ENCODE data around the gene MTMR2.

MTMR2 gene

DNA sequence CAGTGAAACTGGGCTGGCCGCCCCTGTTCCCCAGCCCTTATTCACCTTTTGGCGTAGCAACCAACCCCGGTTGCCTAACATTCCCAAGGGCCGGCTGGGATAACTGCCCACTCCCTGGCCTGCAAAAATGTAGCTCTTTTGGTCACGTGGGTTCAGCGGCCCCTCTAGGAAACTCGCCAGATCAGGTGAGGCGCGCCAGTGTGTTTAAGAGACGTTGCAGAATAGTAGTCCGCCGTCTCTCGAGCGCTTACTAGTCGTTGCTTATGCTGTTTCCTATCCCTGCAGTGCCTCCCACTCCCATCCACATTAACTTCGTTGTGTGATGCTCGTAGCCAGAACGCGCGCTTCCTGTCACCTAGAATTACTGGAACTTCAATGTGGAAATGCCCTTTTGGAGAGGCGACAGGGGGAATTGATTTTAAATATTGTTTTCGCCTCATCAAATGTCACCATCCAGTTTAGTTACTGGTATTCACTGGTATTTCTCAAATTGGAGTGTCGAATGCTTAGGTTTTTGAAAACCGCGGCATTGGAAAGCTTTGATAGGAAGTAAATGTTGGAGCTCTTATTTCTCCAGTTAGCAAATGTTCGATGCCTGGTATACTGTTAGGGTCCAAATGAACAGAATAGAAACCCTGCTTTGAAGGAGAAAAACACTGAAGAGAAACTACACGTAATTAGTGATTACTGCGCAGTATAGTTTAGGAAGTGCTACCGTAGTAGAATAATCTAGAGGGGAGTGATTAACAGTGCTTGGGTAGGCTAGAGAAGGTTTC is 132.8 kb downstream of the MTMR2 start:
- H3K4me3 ChIP-seq (ENCODE audit: low read depth, low read length) = peak overlapping the region; percentile 96
- DNase-seq (ENCODE audit: low read depth) = peak; percentile 25

DNA sequence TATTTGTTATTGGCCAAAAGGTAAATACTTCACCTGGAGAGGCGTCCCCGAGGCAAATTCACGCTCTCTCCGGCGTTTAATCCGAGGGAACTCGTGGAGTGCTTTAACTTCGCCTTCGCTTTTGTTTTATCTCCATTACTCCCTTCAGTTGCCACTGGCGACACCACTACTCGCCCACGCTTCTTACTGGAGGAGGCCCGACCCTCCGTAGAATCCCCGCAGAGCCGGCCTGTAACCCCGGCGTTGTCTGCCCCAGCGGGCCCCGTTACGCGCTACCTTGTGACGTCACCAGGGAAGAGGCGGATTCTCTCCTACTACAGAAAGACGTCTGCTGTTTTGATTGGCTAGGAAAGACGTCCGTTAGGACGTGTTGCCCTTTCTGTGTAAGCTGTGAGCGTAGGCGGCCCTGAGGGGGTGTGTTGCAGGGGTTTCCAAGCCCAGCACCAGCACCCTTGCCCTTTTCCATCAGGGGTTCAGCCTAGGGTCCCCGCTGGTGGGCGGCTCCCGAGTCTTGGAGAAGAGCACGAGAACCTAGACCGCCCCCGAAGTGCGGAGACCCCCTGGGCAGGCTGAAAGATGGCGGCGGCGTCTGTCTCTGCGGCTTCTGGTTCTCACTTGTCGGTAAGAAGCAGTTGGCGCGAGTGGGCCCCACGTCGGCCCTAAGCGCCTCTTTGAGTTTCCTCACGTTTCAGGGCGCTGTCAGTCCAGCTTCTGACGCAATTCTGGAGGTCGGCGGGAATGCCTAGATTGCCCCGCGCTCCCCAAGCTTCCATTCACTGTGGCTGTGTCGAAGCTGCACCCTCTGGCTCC is 133.6 kb downstream of the MTMR2 start, which contains the start of gene CEP57:
Gene CEP57, plus strand, starts transcription at position 376 of the 810 bp plus-strand sequence. Its CDS starts 201 bp downstream, at position 577.
- H3K4me3 ChIP-seq (ENCODE audit: low read depth, low read length) = peak within 1 kb of the TSS; percentile 96
- peak; percentile 96 for DNase-seq (ENCODE audit: low read depth)

DNA sequence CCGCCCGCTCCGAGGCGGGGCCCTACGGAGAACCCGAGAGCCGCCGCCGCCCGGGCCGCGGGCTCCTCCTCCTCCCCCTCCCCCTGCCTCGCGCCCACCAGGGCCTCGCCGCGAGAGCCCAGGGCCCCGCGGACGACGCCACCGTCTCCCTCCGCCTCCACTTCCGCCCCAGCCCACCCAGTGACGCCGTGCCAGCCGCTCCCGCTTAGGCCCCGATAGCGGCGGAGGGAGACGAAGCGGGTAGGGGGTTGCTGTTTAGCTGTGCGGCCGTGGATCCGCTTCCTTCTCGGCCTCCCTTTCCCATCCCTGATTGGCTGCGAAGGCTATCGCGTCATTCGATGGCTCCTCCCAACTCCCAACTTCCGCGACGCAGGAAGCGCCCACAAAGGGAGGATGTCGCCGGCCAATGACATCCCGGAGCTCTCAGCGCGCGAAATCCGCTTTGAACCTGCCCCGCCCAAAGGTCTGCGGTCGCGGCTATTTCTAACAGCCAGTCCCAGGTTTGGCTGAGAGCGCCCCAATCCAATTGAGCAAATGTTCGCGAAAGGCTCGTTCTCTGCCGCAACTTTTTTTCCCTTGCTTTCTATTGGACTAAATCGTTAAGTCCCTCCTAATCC is 134.3 kb downstream of the MTMR2 start, which contains the start of gene FAM76B:
Gene FAM76B, minus strand, starts transcription at position 277 of the 617 bp plus-strand sequence. CDS start 304 bp downstream, outside the sequence.
- peak within 1 kb of the TSS; percentile 96 for H3K4me3 ChIP-seq (ENCODE audit: low read depth, low read length)

DNA sequence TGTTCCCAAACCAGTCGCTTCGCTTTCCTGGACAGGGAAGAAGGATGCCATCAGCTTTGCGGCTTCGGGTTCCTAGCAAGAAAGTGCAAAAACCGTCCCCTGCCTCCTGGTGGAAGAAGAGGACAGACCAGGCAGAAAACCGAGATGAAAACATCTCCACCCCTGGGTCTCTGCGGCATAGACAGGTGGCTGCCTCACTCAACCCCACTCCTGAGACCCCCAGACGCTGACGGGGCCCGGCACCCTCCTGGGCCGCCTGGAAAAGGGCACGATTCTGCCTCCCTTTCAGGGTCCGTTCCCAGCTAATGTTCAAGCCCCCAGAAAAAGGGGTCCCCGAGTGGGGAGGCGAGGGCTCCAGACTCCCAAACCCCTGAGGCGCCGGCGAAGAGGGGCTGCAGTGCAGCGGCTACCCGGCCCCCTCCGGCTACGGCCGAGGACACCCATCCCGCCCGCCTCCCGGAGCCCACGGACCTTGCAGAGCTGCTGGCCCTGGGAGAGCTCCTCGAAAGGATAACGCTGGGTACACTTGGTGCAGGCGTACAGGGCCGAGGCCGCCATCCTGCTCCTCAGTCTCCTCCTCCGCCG is 134.9 kb downstream of the MTMR2 start:
- no peak for DNase-seq (ENCODE audit: low read depth)
- peak overlapping the region; percentile 96 for H3K4me3 ChIP-seq (ENCODE audit: low read depth, low read length)

More for the DNA sequence above, 134.3 kb downstream of the MTMR2 start, which contains the start of gene FAM76B:
- DNase-seq (ENCODE audit: low read depth) = peak; percentile 96
